Measurements from ENCODE around the gene PLSCR4. TPM values are rescaled to one million over a fixed set of nuclear protein-coding genes. Genes with fewer than 3 reads are reported as not detected.

The PLSCR4 gene
- total and polyA plus RNA-seq, 4 donors = 10.8 to 95.2 (median 20.8) TPM

DNA sequence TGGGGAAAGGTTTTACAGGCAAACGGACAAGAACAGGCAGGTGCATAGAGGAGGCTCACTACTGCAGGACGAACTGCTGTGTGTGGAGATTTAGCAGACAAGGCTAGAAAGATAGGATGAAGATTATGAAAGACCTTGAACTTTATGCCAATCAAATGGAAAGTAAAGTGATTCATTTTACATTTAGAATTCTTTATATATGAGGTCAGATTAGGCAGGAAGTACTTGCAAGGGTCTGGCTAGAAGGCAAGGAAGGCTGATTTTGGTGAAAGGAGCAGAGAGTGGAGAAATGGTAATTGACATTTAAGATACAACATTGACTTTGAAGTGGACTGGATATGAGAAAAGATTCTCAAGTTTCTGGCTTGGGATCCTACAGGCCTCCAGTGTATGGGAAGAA lies 33.6 kb downstream of the PLSCR4 start:
- WGBS, 2 donors = 92 to 95% methylated on average over 2 of the region's 2 CpGs
- ATAC-seq (ENCODE audit: insufficient read depth, low FRiP score) = no peak

DNA sequence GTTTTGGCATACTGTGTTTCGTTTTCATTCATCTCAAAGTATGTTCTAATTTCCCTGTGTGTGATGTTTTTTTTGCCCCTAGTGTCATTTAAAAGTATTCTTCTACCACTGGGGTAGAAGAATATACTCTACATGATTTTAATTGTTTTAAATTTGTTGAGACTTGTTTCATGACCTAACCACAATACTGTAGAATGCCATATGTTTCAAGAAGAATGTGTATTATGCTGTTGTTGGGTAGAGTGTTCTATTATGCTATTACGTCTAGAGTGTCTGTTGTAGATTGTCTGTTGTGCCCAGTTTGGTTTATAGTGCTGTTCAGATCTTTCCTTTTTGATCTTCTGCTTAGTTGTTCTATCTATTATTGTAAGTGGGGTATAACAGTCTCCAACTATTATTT lies 36.4 kb downstream of the PLSCR4 start:
- WGBS, 2 donors = 90 to 92% methylated on average over 2 of the region's 2 CpGs
- ATAC-seq (ENCODE audit: insufficient read depth, low FRiP score) = no peak
- TF ChIP-seq, protein P1, sequence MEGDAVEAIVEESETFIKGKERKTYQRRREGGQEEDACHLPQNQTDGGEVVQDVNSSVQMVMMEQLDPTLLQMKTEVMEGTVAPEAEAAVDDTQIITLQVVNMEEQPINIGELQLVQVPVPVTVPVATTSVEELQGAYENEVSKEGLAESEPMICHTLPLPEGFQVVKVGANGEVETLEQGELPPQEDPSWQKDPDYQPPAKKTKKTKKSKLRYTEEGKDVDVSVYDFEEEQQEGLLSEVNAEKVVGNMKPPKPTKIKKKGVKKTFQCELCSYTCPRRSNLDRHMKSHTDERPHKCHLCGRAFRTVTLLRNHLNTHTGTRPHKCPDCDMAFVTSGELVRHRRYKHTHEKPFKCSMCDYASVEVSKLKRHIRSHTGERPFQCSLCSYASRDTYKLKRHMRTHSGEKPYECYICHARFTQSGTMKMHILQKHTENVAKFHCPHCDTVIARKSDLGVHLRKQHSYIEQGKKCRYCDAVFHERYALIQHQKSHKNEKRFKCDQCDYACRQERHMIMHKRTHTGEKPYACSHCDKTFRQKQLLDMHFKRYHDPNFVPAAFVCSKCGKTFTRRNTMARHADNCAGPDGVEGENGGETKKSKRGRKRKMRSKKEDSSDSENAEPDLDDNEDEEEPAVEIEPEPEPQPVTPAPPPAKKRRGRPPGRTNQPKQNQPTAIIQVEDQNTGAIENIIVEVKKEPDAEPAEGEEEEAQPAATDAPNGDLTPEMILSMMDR (IDR thresholded peaks at IDR 0.05; ENCODE audit: control extremely low read depth, extremely low read depth) = no peak

More for the DNA sequence above, 33.6 kb downstream of the PLSCR4 start:
- Histone ChIP-seq H3K9ac (ENCODE audit: insufficient read depth in 1 of 2, low read length in 2 of 2) (no peak overlapping the region), H3K27me3 (ENCODE audit: control insufficient read depth in 3 of 3, insufficient read depth in 3 of 3, low read length in 2 of 3) (no peaks in the 10 kb centered on the region), H3K4me1 (ENCODE audit: control insufficient read depth in 5 of 5, insufficient read depth in 5 of 5, low read length in 5 of 5) (peaks cover 0 to 24% (median 8%) of the 10 kb centered on the region in 5 donors), H3K27ac (ENCODE audit: low read depth in 1 of 2, low read length in 1 of 2) (no peak overlapping the region), H3K4me3 (no peak overlapping the region), H3K36me3 (ENCODE audit: control insufficient read depth in 4 of 4, insufficient read depth in 4 of 4, low read length in 4 of 4) (peaks cover 0 to 23% (median 6%) of the 10 kb centered on the region in 4 donors), H3K9me3 (ENCODE audit: control insufficient read depth in 4 of 4, insufficient read depth in 3 of 4, low read length in 3 of 4) (no peaks in the 10 kb centered on the region)
- TF ChIP-seq, protein P1 (IDR thresholded peaks at IDR 0.05; ENCODE audit: control extremely low read depth, extremely low read depth) = no peak
- DNase-seq = no peak

DNA sequence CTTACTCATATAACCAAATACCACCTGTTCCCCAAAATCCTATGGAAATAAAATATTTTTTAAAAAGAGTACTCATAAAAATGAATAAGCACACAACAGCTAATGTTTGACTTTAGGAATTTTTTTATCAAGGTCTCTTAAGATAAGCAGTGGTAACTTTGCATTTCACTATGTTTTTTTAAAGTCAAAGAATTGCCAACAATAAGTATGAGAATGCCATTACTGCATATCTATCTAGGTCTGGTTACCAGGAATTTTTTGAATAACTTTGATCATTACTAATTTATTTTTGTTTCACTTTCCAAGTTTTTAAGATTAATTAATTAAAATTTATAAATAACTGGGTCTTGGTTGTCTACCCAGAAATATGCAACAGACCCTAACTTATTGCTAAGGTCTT lies 41.5 kb downstream of the PLSCR4 start:
- no peak overlapping the region for H3K9ac ChIP-seq (ENCODE audit: insufficient read depth in 1 of 2, low read length in 2 of 2)
- TF ChIP-seq, protein P1 (IDR thresholded peaks at IDR 0.05; ENCODE audit: control extremely low read depth, extremely low read depth) = no peak
- no peaks in the 10 kb centered on the region for H3K4me1 ChIP-seq (ENCODE audit: control insufficient read depth in 5 of 5, insufficient read depth in 5 of 5, low read length in 5 of 5)
- DNase-seq = no peak
- ATAC-seq (ENCODE audit: insufficient read depth, low FRiP score) = no peak
- no peak overlapping the region for H3K4me3 ChIP-seq
- peaks cover 0 to 23% (median 7%) of the 10 kb centered on the region in 4 donors for H3K36me3 ChIP-seq (ENCODE audit: control insufficient read depth in 4 of 4, insufficient read depth in 4 of 4, low read length in 4 of 4)
- no peaks in the 10 kb centered on the region for H3K9me3 ChIP-seq (ENCODE audit: control insufficient read depth in 4 of 4, insufficient read depth in 3 of 4, low read length in 3 of 4)
- H3K27ac ChIP-seq (ENCODE audit: low read depth in 1 of 2, low read length in 1 of 2) = no peak overlapping the region
- H3K27me3 ChIP-seq (ENCODE audit: control insufficient read depth in 3 of 3, insufficient read depth in 3 of 3, low read length in 2 of 3) = no peaks in the 10 kb centered on the region

More for the DNA sequence above, 36.4 kb downstream of the PLSCR4 start:
- H3K4me3 ChIP-seq = no peak overlapping the region
- no peak overlapping the region for H3K27ac ChIP-seq (ENCODE audit: low read depth in 1 of 2, low read length in 1 of 2)
- H3K9me3 ChIP-seq (ENCODE audit: control insufficient read depth in 4 of 4, insufficient read depth in 3 of 4, low read length in 3 of 4) = no peaks in the 10 kb centered on the region
- H3K9ac ChIP-seq (ENCODE audit: insufficient read depth in 1 of 2, low read length in 2 of 2) = no peak overlapping the region
- peaks cover 0 to 22% (median 5%) of the 10 kb centered on the region in 4 donors for H3K36me3 ChIP-seq (ENCODE audit: control insufficient read depth in 4 of 4, insufficient read depth in 4 of 4, low read length in 4 of 4)
- H3K4me1 ChIP-seq (ENCODE audit: control insufficient read depth in 5 of 5, insufficient read depth in 5 of 5, low read length in 5 of 5) = no peaks in the 10 kb centered on the region
- H3K27me3 ChIP-seq (ENCODE audit: control insufficient read depth in 3 of 3, insufficient read depth in 3 of 3, low read length in 2 of 3) = no peaks in the 10 kb centered on the region
- no peak for DNase-seq

DNA sequence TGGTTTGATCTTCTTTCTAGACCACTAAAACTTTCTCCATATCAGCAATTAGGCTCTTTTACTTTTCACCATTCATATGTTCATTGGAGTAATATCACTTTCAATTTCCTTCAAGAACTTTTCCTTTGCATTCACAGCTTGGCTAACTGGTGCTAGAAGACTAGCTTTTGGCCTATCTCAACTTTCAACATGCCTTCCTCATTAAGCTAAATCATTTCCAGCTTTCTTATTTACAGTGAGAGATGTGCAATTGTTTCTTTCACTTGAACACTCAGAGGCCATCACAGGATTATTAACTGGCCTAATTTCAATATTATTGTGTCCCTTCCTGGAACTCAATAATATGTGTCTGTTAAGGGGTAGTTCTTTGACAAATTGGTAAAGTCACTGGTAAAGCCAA lies 47.1 kb downstream of the PLSCR4 start:
- no peak overlapping the region for H3K27ac ChIP-seq (ENCODE audit: low read depth in 1 of 2, low read length in 1 of 2)
- peaks cover 0 to 38% (median 7%) of the 10 kb centered on the region in 4 donors for H3K36me3 ChIP-seq (ENCODE audit: control insufficient read depth in 4 of 4, insufficient read depth in 4 of 4, low read length in 4 of 4)
- no peaks in the 10 kb centered on the region for H3K27me3 ChIP-seq (ENCODE audit: control insufficient read depth in 3 of 3, insufficient read depth in 3 of 3, low read length in 2 of 3)
- H3K4me3 ChIP-seq = no peak overlapping the region
- DNase-seq = no peak
- no peaks in the 10 kb centered on the region for H3K9me3 ChIP-seq (ENCODE audit: control insufficient read depth in 4 of 4, insufficient read depth in 3 of 4, low read length in 3 of 4)
- TF ChIP-seq, protein P1 (IDR thresholded peaks at IDR 0.05; ENCODE audit: control extremely low read depth, extremely low read depth) = no peak
- H3K9ac ChIP-seq (ENCODE audit: insufficient read depth in 1 of 2, low read length in 2 of 2) = no peak overlapping the region
- no peak for ATAC-seq (ENCODE audit: insufficient read depth, low FRiP score)
- H3K4me1 ChIP-seq (ENCODE audit: control insufficient read depth in 5 of 5, insufficient read depth in 5 of 5, low read length in 5 of 5) = no peaks in the 10 kb centered on the region

Measured in lung (tissue), 12 donors.